ENCODE results near the gene AGTR1.

DNA sequence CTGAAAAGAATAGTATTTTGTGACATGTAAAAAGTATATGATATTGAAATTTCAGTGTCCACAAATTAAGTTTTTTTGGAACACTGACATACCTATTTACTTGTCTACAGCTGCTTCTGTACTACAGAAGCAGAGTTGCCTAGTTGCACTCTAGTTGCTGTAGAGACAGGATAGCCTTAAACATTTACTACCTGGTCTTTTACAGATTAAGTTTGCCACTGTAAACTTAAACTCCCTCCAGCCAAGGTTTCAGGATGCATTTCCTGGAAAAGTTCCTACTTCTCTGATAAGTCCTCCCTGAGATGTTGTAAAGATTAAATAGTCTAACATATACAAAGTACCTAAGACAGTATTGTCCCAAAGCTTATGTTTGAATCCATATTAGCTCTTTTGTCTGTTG is 17.4 kb upstream of the AGTR1 start:
- TF ChIP-seq POLR2AphosphoS5 (IDR thresholded peaks at IDR 0.05; ENCODE audit: low read depth, low read length) (no peak), POLR2A (IDR thresholded peaks at IDR 0.05; ENCODE audit: low read depth, low read length) (no peak)

Measured in GM12892 (cell line).